ENCODE data around the gene RNPS1.
A peak's percentile ranks its signal among the peaks of the same experiment; 100 is the strongest.

RNPS1 gene

GRCh38 chr16:2252806-2253148 lies 15.1 kb downstream of the RNPS1 start:
- TF ChIP-seq CTCF (IDR thresholded peaks at IDR 0.05; ENCODE audit: borderline replicate concordance, insufficient read depth, low read depth, low read length): no peak

GRCh38 chr16:2251296-2252111 lies 16.4 kb downstream of the RNPS1 start, which contains the start of gene ECI1:
Gene ECI1, minus strand, starts transcription at chr16:2251587. Its CDS starts 21 bp downstream, at chr16:2251566.
- TF ChIP-seq CTCF (IDR thresholded peaks at IDR 0.05; ENCODE audit: borderline replicate concordance, insufficient read depth, low read depth, low read length): peak; percentile 55
- peak within 1 kb of the TSS; percentile 72 for H3K4me3 ChIP-seq (ENCODE audit: low read depth, low read length)

More at GRCh38 chr16:2252806-2253148, 15.1 kb downstream of the RNPS1 start:
- H3K4me3 ChIP-seq (ENCODE audit: low read depth, low read length): no peak overlapping the region

GRCh38 chr16:2250652-2251295 lies 17.2 kb downstream of the RNPS1 start:
- TF ChIP-seq CTCF (IDR thresholded peaks at IDR 0.05; ENCODE audit: borderline replicate concordance, insufficient read depth, low read depth, low read length): no peak
- peak overlapping the region; percentile 72 for H3K4me3 ChIP-seq (ENCODE audit: low read depth, low read length)

- no peak overlapping the region for H3K4me3 ChIP-seq (ENCODE audit: low read depth, low read length)
- TF ChIP-seq CTCF (IDR thresholded peaks at IDR 0.05; ENCODE audit: borderline replicate concordance, insufficient read depth, low read depth, low read length): no peak
Observed at GRCh38 chr16:2246301-2246885, 21.5 kb downstream of the RNPS1 start.

- no peak overlapping the region for H3K4me3 ChIP-seq (ENCODE audit: low read depth, low read length)
- TF ChIP-seq CTCF (IDR thresholded peaks at IDR 0.05; ENCODE audit: borderline replicate concordance, insufficient read depth, low read depth, low read length): no peak
Observed at GRCh38 chr16:2244926-2245795, 22.8 kb downstream of the RNPS1 start.

GRCh38 chr16:2244301-2244700 lies 23.6 kb downstream of the RNPS1 start:
- no peak for TF ChIP-seq CTCF (IDR thresholded peaks at IDR 0.05; ENCODE audit: borderline replicate concordance, insufficient read depth, low read depth, low read length)
- no peak overlapping the region for H3K4me3 ChIP-seq (ENCODE audit: low read depth, low read length)
